HCEC 1CT (cell line): ENCODE measurements around the gene DQX1.

Experiments
- DNase-seq: peaks from one replicate; pipeline ENCODE4 v3.0.0-alpha.2; 2017

Gene DQX1

DNA sequence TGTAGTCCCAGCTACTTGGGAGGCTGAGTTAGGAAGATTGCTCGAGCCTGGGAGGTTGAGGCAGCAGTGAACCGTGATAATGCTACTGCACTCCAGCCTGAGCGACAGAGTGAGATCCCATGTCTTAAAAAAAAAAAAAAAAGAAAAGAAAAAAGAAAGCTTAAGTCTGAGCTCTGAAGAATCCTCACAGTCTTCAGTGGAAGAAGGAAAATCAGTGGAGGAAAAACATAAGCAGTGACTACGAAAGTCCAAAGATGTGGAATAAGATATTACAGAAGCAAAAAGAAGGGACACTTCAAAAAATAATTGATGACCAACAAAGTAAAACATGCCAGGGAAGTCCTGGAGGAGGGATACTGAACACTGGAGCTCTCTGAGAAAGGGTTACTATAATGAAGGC is 15.8 kb downstream of the DQX1 start:
- DNase-seq: no peak

GRCh38 chr2:74507926-74508520 is 18.0 kb downstream of the DQX1 start:
- DNase-seq: no peak

- peak; percentile 97 for DNase-seq
Observed at GRCh38 chr2:74507145-74507925, 18.7 kb downstream of the DQX1 start, which contains the start of gene PCGF1. Gene PCGF1 (minus strand): TSS chr2:74507695. CDS start chr2:74507668, 27 bp downstream.

DNA sequence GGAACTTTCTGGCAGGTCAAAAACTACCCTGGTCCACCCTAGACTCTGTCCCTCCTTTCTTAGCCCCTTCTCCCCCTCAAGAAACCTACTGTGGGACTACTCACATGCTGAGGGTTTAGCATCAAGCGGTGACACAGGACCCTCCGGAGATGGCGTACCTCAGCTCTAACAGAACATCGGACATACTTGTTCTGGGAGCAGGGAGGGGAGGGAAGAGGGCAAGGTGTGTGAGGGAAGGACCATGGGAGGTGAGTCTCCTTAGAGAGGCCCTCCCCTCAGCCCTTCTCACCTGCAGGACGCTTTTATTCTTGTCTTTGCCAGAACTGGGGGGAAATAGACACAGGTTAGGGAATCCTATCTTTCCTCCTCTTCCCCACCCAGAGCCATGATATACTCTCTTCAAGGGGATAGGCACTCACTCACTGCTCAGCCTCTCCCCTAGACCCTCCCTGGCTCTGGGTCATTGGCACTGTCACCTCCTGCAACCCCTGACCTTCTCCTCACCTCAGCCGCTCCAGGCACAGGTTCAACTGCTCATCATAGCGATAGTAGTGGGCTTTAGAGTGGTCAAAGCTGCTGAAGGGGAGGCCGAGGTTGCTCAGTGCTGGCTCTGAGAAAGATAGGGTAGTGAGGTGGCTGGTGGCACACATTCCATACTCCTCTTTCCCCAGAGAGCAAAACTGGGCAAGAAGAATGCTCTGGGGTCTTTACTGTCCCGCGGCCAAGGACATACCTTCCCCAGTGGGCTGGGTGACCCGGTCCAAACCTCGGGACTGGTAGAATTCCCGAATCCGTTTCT is 20.4 kb downstream of the DQX1 start:
- DNase-seq: no peak

GRCh38 chr2:74504591-74504990 is 21.4 kb downstream of the DQX1 start:
- no peak for DNase-seq

DNA sequence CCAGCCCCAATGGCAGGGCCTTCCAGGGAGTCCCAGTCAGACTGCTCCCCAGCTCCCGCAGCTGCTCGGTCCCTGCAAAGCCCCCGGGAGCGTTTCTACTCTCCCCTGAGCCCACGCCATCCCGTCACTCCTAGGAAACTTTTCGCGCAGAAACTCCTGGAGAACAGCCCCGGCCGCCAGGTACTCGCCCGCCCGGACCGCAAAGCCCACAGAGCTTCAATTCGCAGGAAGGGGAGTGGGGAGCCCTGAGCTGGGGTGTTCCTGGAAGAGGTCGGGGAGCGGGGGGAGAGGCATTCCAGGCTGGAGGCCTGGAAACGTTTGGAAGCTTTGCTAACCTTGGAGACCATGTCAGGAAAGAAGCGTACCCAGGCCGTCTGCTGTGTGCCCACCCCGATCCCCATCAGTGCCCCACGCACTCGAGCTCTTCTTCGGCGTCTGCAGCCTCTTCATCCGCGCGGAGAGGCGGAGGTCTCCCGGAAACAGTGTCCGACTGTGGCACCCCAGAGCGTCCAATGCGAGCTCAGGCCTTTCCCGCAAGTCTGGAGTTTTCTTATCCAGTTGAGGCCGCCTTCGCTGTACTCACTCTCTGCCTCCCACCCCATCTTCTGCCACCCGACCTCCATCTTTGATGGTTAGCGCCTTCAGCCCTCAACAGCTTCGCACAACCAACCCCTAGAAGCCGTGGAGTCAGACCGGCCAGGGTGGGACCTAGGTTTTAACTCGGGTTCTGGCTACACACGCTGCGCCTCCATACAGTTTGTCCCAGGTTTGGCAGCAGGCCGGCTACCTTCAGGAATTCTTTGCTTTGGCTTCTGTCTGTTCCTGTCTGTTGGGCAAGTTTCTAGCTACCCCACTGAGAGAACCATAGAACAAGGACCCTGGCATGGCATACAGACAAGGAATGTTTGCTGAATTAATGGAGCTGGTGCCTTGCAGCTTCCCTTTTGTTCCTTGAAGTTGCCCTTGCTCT is 22.2 kb downstream of the DQX1 start:
- DNase-seq: no peak

DNA sequence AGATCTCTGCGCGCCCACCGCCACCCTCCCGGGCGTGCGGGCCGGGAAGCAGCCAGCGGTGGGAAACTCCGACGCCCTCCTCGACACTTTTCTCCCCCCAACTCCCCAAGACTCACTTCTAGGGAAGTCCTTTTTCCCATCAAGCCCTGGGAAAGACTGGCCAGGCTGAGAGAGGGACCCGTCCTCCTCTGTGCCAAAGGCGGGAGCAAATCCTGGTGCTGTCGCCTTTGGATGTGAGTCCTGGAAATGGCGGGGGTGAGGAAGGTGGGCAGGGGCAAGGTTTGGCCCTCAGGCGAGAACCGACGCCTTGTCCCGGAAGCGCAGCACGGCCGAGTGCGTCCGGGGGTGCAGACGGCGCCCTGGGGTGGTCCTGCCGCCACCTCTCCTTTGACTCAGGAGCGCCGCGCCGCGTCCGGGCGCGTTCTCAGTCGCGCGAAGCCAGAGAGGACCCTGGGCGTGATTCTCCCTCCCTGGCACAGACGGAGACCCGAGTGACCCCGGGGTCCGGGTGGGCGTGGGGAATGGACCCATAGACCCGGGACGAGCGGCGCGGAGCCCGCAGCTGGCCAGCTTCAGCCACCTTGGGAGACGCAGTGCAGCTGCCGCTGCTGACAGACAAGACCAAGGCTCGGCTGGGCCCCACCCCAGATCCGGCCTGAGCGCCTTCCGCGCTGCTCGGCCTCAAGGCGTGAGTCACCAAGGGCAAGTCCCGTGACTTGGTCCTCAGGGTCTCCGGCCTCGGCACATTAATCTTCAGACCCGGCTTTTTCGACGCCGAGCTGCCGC is 23.1 kb downstream of the DQX1 start:
- peak; percentile 90 for DNase-seq

DNA sequence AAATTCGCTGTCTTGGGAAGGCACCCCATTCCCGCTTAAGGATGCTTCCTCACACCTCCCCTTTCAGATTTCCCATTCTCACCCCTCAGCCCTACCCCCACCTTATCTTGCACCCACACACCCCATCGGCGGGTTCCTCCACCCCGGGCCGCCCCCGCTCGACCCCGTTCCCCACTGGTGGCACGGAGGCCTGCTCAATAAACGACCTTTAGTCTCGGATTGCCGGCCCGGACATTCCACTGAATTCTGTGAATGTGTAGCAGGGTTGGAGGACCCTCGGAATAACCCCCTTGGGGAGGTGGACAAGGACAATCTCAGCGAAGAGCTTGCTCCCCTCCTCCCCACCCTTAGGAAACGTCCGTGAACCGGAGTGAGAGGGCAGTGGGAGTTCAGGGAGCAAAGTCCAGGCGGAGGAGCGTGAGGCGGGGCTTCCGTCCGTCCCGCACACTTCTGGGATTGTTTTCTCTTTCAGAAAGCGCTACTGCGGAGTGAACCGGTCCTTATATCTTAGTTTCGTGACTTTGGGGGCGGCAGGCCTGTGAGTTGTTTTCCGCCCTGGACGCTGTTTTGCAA is 23.8 kb downstream of the DQX1 start:
- DNase-seq: no peak

DNA sequence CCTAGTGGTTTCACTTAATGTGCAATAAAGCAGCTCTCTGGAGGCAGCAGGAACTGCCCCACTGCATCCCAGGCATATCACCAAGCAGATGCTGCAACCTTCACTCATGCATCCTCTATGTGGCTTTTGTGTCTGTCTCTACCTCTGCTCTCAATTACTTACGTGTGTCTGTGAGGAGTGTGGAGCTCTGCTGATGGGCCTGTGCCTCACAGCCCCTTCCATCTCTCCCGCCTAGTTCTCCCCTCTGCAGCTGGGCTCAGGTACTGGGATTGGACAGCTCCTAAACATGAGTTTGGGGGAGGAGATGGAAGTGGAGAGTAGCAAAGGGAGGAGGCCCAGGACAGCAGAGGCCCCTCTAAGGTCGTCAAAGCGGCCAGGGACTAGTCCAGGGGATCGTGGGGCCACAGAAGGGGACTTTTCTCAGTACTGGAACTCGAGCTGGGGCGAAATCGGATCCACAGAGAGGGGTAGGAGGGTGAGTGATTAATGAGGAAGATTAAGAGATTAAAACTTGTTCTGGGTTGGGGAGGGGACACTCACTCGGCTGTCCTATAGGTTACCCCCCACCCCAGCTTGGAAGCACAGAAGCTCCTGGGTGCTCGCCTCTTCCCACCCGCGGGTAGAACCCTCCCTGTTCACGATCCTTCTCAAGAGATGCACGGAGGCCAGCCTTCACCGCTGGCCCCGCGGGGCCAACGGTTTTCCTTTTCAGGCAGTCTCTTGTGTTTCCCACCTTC is 24.5 kb downstream of the DQX1 start:
- DNase-seq: no peak

- DNase-seq: no peak
Observed at GRCh38 chr2:74500578-74500946, 25.5 kb downstream of the DQX1 start.

GRCh38 chr2:74499940-74500577 is 26.0 kb downstream of the DQX1 start:
- DNase-seq: no peak

DNA sequence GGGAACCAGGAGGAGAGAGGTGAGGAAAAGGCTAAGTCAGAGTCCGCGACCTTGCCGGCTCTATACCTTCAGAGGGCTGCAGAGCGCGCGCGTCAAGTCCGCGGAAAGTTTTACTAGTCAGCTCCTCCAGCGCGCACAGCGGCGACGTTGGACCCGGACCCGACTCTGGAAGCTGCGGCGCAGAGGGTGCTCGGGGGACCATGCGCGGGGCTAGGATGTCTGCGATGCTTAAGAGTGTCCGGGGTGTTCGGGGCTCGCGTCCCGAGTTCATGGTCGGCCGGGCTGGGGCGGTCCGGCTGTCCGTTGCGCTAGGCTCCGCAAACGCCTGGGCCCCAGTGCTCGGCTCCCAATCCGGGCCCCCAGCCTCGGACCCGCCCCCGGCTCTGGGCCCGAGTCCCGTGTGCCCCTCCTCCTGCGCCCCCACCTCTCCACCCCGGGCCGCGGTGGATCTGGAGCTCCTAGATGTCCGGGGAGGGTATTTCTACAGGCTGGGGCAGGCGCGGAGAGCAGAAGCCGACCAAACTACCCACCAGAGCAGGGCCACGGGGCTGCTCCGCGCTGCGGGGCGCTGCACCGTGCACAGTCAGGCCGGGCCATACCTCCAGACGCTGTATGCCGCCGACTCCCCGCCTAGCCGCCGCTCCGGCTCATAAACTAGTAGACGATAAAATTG is 26.6 kb downstream of the DQX1 start, which contains the start of gene LBX2:
Gene LBX2 (minus strand): TSS at position 337 of the 673 bp plus-strand sequence. CDS start 66 bp downstream, at position 271.
- DNase-seq: no peak

- peak; percentile 75 for DNase-seq
Observed at GRCh38 chr2:74498500-74499266, 27.3 kb downstream of the DQX1 start.

DNA sequence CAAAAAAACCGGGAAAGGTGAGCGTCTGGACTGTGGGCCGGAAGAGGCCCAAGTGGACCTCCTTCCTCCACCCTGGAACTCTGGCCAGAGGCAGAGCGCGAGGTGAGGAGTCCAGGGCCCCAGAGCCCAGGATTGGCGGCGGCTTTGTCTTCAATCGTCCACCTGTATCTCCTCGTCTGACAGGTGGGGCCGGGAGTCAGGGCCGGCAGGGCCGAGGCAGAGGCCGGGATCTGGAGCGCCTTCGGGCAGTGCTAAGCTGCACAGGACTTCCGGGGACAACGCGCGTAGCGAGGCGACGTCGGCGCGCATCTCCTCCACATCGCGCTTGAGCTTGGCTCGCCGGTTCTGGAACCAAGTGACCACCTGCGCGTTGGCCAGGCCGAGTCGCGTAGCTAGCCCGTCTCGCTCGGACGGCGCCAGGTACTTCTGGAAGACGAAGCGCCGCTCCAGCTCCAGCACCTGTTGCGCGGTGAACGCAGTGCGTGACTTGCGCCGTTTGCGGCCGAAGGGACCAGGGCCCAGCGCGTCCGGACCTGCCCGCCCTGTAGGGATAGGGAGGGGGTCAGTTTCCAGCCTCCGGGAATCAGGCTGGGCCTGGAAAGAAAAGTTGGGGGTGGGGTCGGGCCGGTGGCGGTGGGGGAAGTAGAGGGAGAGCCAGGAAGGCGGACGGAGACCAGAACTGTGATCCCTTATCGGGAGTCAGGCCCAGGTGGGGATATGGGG is 28.1 kb downstream of the DQX1 start:
- no peak for DNase-seq

DNA sequence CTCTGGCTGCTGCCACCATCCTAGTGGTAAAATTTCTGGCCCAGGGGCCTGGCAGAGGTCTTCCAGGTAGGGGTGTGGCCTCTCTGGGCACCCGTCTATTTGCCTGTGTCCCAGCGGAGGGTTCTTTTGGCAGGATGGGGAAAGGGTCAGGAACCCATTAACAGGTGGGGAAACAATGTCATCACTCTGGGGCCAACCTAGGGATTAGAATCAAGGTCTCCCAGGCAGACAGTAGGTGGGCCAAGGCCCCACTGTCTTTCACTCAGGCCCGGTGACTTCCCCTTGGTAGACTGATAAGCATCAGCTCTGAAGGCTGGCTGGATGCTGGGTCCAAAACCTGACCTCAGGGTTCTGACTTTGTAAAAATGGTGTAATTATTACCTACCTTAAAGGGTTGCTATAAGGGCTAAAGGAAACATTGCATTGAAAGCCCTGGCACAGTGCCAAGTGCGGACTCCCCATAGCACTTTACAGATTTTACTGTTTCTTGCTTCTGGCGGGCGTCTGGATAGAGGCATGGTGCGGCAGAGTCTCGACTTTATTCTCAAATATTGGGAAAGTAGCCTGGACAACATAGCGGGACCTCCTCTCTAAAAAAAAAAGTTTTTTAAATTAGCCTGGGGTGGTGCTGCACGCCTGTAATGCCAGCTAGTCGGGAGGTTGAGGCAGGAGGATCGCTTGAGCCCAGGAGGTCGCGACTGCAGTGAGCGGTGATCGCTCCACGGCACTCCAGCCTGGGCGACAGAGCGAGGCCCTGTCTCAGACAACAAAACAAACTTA is 28.8 kb downstream of the DQX1 start:
- no peak for DNase-seq

DNA sequence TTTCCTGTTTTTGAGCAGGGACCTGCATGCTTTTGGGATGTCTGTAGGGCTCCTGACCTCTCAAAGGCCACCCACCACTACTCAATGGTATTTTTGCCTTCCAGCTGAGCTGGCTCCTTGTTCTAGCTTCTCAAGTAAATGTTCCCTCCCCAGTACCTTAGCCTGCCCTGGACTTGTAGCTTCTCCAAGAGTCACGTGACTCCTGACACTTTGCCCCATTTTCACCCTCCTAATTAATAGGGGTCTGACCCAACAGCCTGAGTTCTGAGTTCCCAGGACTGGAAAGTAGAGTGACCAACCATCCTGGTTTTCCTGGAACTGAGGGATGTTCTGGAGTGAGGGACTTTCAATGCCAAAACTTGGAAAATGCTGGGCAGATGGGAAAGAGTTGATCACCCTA is 30.6 kb downstream of the DQX1 start:
- DNase-seq: no peak

DNA sequence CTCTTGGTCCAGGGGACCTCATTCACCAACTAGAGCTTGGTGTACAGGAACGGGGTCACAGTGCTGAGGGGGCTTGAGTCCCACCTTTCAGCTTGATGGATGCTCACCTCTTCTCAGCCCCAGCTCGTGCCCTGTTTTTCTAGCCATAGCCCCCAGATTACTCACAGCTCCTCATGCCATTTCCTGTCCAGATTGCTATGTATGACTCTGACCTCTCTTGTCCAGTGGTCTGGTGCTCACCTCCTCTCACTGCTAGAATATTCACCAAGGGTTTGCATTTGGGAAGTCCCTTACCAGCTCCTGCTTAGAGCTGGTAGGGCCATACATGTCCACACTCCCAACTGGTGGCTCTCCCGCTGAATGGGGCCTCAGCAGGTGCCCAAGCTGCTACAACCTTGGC is 32.5 kb downstream of the DQX1 start:
- DNase-seq: peak; percentile 36
